HepG2 (cell line): Measurements from ENCODE around the gene TOM1L2. TPM values are rescaled to one million over a fixed set of nuclear protein-coding genes. Genes with fewer than 3 reads are reported as not detected.

Experiments
- ATF4 ChIP-seq, 2 experiments: fragments of 450-650 bp in 1 of 2; sonication (generic) in 1 of 2; formaldehyde crosslinking; IDR thresholded peaks; 2 replicates each; pipeline versions ENCODE4 v1.5.0 to v1.8.0; 2020 to 2022; ENCODE audit warnings: mild to moderate bottlenecking in 1 of 2, missing genetic modification reagents in 1 of 2
- ATF7 ChIP-seq, 2 experiments: fragments of 450-650 bp in 1 of 2; sonication (generic) in 1 of 2; formaldehyde crosslinking in 1 of 2; IDR thresholded peaks; 2 replicates each; pipeline versions ENCODE4 v1.4.0 to v1.6.1; 2016 to 2020; ENCODE audit warnings: antibody characterized with exemption in 1 of 2, mild to moderate bottlenecking in 1 of 2, missing genetic modification reagents in 1 of 2
- MAFK ChIP-seq, 2 experiments: IDR thresholded peaks in 1 of 2; conservative IDR thresholded peaks in 1 of 2; 2 replicates each; pipeline ENCODE4 v1.6.1; 2011; ENCODE audit warnings: improper control_type of control experiment in 2 of 2, low read length in 2 of 2
- RNF2 ChIP-seq: fragments of 450-650 bp; conservative IDR thresholded peaks from 2 replicates; pipeline ENCODE4 v1.6.1; 2016; ENCODE audit warnings: low read depth
- SNAPC4 ChIP-seq: sonication (generic); formaldehyde crosslinking; IDR thresholded peaks from 2 replicates; pipeline ENCODE4 v1.4.0; 2020; ENCODE audit warnings: mild to moderate bottlenecking, missing genetic modification reagents
- SP4 ChIP-seq: sonication (generic); formaldehyde crosslinking; IDR thresholded peaks from 2 replicates; pipeline ENCODE4 v1.8.1; 2023; ENCODE audit warnings: mild to moderate bottlenecking, missing genetic modification reagents
- ZNF12 ChIP-seq: sonication (generic); formaldehyde crosslinking; IDR thresholded peaks from 2 replicates; pipeline ENCODE4 v1.5.0; 2020; ENCODE audit warnings: missing genetic modification reagents
- ZNF138 ChIP-seq: sonication (generic); formaldehyde crosslinking; IDR thresholded peaks from 2 replicates; pipeline ENCODE4 v1.5.0; 2020; ENCODE audit warnings: mild to moderate bottlenecking, low read depth, missing genetic modification reagents
- ZNF17 ChIP-seq: sonication (generic); formaldehyde crosslinking; IDR thresholded peaks from 2 replicates; pipeline ENCODE4 v1.5.0; 2020; ENCODE audit warnings: mild to moderate bottlenecking, missing genetic modification reagents
- ZNF292 ChIP-seq: sonication (generic); formaldehyde crosslinking; IDR thresholded peaks from 2 replicates; pipeline ENCODE4 v1.8.1; 2022; ENCODE audit warnings: mild to moderate bottlenecking, low read depth, missing genetic modification reagents, borderline replicate concordance
- ZNF451 ChIP-seq: sonication (generic); formaldehyde crosslinking; IDR thresholded peaks from 2 replicates; pipeline ENCODE4 v1.5.0; 2020; ENCODE audit warnings: mild to moderate bottlenecking, missing genetic modification reagents
- ZNF513 ChIP-seq: sonication (generic); formaldehyde crosslinking; conservative IDR thresholded peaks from 2 replicates; pipeline ENCODE4 v1.5.0; 2020; ENCODE audit warnings: missing genetic modification reagents
- ZNF619 ChIP-seq: sonication (generic); formaldehyde crosslinking; IDR thresholded peaks from 2 replicates; pipeline ENCODE4 v1.4.0; 2020; ENCODE audit warnings: mild to moderate bottlenecking, missing genetic modification reagents
- ZNF879 ChIP-seq: sonication (generic); formaldehyde crosslinking; IDR thresholded peaks from 2 replicates; pipeline ENCODE4 v1.8.1; 2023; ENCODE audit warnings: missing genetic modification reagents
- polyA plus RNA-seq, 8 experiments: library from polyadenylated mRNA; depleted of rRNA in 3 of 8; stranded (reverse) in 7 of 8; unstranded in 1 of 8; fragments of >200 nt; fragmentation: Illumina TruSeq in 4 of 8; extraction: Trizol in 4 of 8; gene quantifications; 2 replicates each; pipeline versions ENCODE4 v1.2.1 to v1.2.3, GENCODE V29; 2011 to 2016; ENCODE audit warnings: low read depth in 4 of 8, missing spikeins in 1 of 8, mixed read lengths in 1 of 8; ENCODE audit not compliant: insufficient read depth in 1 of 8
- total RNA-seq, 5 experiments: library from RNA; depleted of rRNA; stranded (reverse); fragments of >200 nt; fragmentation: Illumina TruSeq; extraction: Trizol; gene quantifications; 2 replicates each; pipeline ENCODE4 v1.2.3, GENCODE V29; 2016; ENCODE audit warnings: low read depth in 1 of 5
- TF ChIP-seq, protein P1 (sequence below): sonication (generic); formaldehyde crosslinking; IDR thresholded peaks from 2 replicates; pipeline ENCODE4 v1.4.0; 2020; ENCODE audit warnings: mild to moderate bottlenecking, missing genetic modification reagents, borderline replicate concordance

The TOM1L2 gene
- total and polyA plus RNA-seq, 2 of the 13 experiments (the other 11 are each of a cell fraction or from before 2014, with no cell fraction given) = 4.7 to 7.4 TPM

DNA sequence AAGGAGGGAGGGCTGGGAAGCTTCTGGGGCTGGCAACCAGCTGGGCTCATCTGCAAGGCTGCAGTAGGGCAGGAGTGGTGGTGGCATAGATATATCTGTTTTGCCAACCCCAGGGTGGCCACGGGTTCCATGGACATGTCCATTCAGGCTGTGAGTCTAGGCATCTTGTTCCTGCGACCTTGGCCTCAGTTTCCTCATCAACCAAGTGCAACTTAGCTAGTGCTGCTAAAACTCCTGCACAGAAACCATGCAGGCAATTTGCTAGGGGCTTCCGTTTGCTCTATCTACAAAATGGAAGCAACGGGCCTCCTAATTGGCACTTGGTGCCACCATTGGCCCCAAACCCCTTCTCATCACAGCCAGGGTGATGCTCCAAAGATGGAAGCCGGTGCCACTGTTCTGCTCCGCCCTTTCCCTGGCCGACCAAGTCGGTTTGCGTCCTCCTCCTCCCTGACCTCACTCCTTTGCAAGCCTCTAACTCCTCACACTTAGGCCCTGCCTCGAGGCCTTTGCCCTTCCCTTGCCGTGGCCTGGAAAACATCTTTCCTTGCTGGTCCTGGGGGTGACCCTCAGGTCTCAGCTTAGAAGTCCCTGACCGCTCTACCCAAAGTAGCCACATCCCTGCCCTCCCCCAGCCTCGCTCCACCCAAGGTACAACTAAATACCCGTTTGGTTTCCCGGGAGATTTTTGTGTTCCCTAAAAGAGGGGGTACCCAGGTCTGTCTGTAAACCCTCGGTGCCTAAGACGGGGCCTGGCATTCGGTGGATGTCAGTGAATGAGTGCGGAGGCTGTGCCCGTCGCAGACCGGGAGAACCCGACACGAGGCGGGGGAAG lies 136.6 kb downstream of the TOM1L2 start (continued):
- 0 out of 4 replicates have a peak, but pooled peaks have one; percentile 32 to 76 for TF ChIP-seq ATF4 (CRISPR knock-in tag; IDR thresholded peaks at IDR 0.05)
- TF ChIP-seq ZNF17 (CRISPR knock-in tag) = no peak
- 0 out of 2 replicates have a peak, but pooled peaks have one; percentile 74 for TF ChIP-seq ZNF138 (CRISPR knock-in tag)
- no peak for TF ChIP-seq MAFK (conservative IDR thresholded peaks at IDR 0.05 in 1 of 2, IDR thresholded peaks at IDR 0.05 in 1 of 2; ENCODE audit: low read length in 2 of 2)
- peak; percentile 77; the same call in 1 of the 2 replicates for TF ChIP-seq SNAPC4
- no peak for TF ChIP-seq ZNF451 (CRISPR knock-in tag)
- 0 out of 2 replicates have a peak, but pooled peaks have one; percentile 53 for TF ChIP-seq SP4 (CRISPR knock-in tag)
- TF ChIP-seq ATF7 (IDR thresholded peaks at IDR 0.05) = no peak
- TF ChIP-seq ATF7 (CRISPR knock-in tag; IDR thresholded peaks at IDR 0.05) = no peak
- peak; percentile 95 for TF ChIP-seq RNF2
- no peak for TF ChIP-seq ZNF513 (CRISPR knock-in tag)
- TF ChIP-seq ZNF619 (CRISPR knock-in tag) = peak; percentile 70; the same call in 1 of the 2 replicates
- TF ChIP-seq, protein P1, sequence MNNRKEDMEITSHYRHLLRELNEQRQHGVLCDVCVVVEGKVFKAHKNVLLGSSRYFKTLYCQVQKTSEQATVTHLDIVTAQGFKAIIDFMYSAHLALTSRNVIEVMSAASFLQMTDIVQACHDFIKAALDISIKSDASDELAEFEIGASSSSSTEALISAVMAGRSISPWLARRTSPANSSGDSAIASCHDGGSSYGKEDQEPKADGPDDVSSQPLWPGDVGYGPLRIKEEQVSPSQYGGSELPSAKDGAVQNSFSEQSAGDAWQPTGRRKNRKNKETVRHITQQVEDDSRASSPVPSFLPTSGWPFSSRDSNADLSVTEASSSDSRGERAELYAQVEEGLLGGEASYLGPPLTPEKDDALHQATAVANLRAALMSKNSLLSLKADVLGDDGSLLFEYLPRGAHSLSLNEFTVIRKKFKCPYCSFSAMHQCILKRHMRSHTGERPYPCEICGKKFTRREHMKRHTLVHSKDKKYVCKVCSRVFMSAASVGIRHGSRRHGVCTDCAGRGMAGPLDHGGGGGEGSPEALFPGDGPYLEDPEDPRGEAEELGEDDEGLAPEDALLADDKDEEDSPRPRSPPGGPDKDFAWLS (CRISPR knock-in tag) = no peak
- peak; percentile 53; the same call in 1 of the 2 replicates for TF ChIP-seq ZNF879
- no peak for TF ChIP-seq ZNF12 (CRISPR knock-in tag)
- TF ChIP-seq ZNF292 (CRISPR knock-in tag) = peak; percentile 20; the same call in 1 of the 2 replicates
